Endodermal cell (in vitro differentiated cells): ENCODE measurements around the gene MIEN1. TPM values are rescaled to one million over a fixed set of nuclear protein-coding genes. Genes with fewer than 3 reads are reported as not detected.

ENCODE experiments used
- DNase-seq: peaks from one replicate; pipeline ENCODE4 v3.0.0-alpha.2; 2017
- H3K27ac ChIP-seq: 2 replicates; pipeline ENCODE4 v1.5.1; 2013; ENCODE audit warnings: mild to moderate bottlenecking, low read depth, low read length, moderate library complexity
- H3K27me3 ChIP-seq: 2 replicates; pipeline ENCODE4 v1.6.1; 2013; ENCODE audit warnings: mild to moderate bottlenecking, low read length, moderate library complexity; ENCODE audit not compliant: insufficient read depth, control insufficient read depth, poor library complexity, severe bottlenecking
- H3K36me3 ChIP-seq: 2 replicates; pipeline ENCODE4 v1.7.0; 2013; ENCODE audit warnings: mild to moderate bottlenecking, low read length, moderate library complexity; ENCODE audit not compliant: control insufficient read depth, insufficient read depth
- H3K4me1 ChIP-seq: one replicate; pipeline ENCODE4 v1.7.0; 2013; ENCODE audit warnings: low read length; ENCODE audit not compliant: control insufficient read depth, insufficient read depth
- H3K4me3 ChIP-seq: 2 replicates; pipeline ENCODE4 v1.5.1; 2013; ENCODE audit warnings: mild to moderate bottlenecking, low read length, moderate library complexity
- H3K9ac ChIP-seq: 2 replicates; pipeline ENCODE4 v1.6.1; 2013; ENCODE audit warnings: mild to moderate bottlenecking, low read length, moderate library complexity; ENCODE audit not compliant: poor library complexity, severe bottlenecking; ENCODE audit errors: extremely low read depth
- H3K9me3 ChIP-seq: 2 replicates; pipeline ENCODE4 v1.6.1; 2013; ENCODE audit warnings: mild to moderate bottlenecking, low read length, moderate library complexity; ENCODE audit not compliant: control insufficient read depth
- H3K27ac Mint-ChIP-seq: 2 replicates; pipeline ENCODE4 v1.8.0; 2020; ENCODE audit warnings: mixed read lengths
- H3K27me3 Mint-ChIP-seq: 2 replicates; pipeline ENCODE4 v1.8.0; 2021; ENCODE audit warnings: mild to moderate bottlenecking, mixed read lengths; ENCODE audit not compliant: insufficient read depth
- H3K36me3 Mint-ChIP-seq: 2 replicates; pipeline ENCODE4 v1.8.0; 2020; ENCODE audit warnings: low read depth, mixed read lengths
- H3K4me1 Mint-ChIP-seq: 2 replicates; pipeline ENCODE4 v1.8.0; 2020; ENCODE audit warnings: mixed read lengths
- H3K4me3 Mint-ChIP-seq: 2 replicates; pipeline ENCODE4 v1.8.0; 2020; ENCODE audit warnings: mild to moderate bottlenecking, moderate library complexity, mixed read lengths
- H3K9me3 Mint-ChIP-seq: 2 replicates; pipeline ENCODE4 v1.8.0; 2020; ENCODE audit warnings: mild to moderate bottlenecking, mixed read lengths
- CTCF ChIP-seq: fragments of 200-600 bp; sonication (generic); conservative IDR thresholded peaks from 2 replicates; pipeline ENCODE4 v1.5.0; 2021; ENCODE audit warnings: antibody characterized with exemption, mild to moderate bottlenecking
- WGBS, 2 experiments: methylation state at CpG; one replicate each; pipeline versions ENCODE4 v1.1.5 to v1.1.7; 2013; ENCODE audit warnings: missing lambda C conversion rate in 2 of 2, mixed read lengths in 1 of 2; ENCODE audit not compliant: insufficient coverage in 1 of 2, insufficient read length in 1 of 2; 5-methylcytosine and 5-hydroxymethylcytosine counted together
- total RNA-seq, 2 donors: library from RNA; stranded (reverse); fragmentation: NEBNext Ultra II Directional in 1 of 2; extraction: Animal tissue kit (Norgen Biotek cat#: 25700) in 1 of 2; gene quantifications; 2 replicates in 1 of 2; 3 replicates in 1 of 2; pipeline ENCODE4 v1.2.1, GENCODE V29; 2021

Gene MIEN1
- total RNA-seq, 2 donors from 2014 or later: 42.6 to 57.0 TPM

GRCh38 chr17:39763051-39763820 lies 32.9 kb upstream of the MIEN1 start:
- peaks cover 13% of the 10 kb centered on the region for H3K27me3 Mint-ChIP-seq
- no peak overlapping the region for H3K4me3 ChIP-seq
- H3K36me3 ChIP-seq: no peaks in the 10 kb centered on the region
- DNase-seq: peak; percentile 11
- peaks cover 8% of the 10 kb centered on the region for H3K4me1 Mint-ChIP-seq
- 93% methylated on average over 5 of the region's 5 CpGs for WGBS, 2 experiments
- no peak overlapping the region for H3K4me3 Mint-ChIP-seq
- H3K4me1 ChIP-seq: no peaks in the 10 kb centered on the region
- no peak for TF ChIP-seq CTCF
- no peak overlapping the region for H3K9ac ChIP-seq
- H3K27ac Mint-ChIP-seq: no peak overlapping the region
- H3K9me3 Mint-ChIP-seq: no peaks in the 10 kb centered on the region
- H3K9me3 ChIP-seq: no peaks in the 10 kb centered on the region
- no peak overlapping the region for H3K27ac ChIP-seq
- peaks cover 1% of the 10 kb centered on the region for H3K27me3 ChIP-seq
- no peaks in the 10 kb centered on the region for H3K36me3 Mint-ChIP-seq

GRCh38 chr17:39761861-39762496 lies 31.6 kb upstream of the MIEN1 start:
- Mint-ChIP-seq H3K27me3 (peaks cover 10% of the 10 kb centered on the region), H3K4me3 (no peak overlapping the region), H3K9me3 (no peaks in the 10 kb centered on the region), H3K36me3 (no peaks in the 10 kb centered on the region), H3K27ac (no peak overlapping the region), H3K4me1 (peaks cover 11% of the 10 kb centered on the region)
- Histone ChIP-seq H3K9ac (no peak overlapping the region), H3K9me3 (no peaks in the 10 kb centered on the region), H3K27ac (no peak overlapping the region), H3K27me3 (peaks cover 6% of the 10 kb centered on the region), H3K36me3 (no peaks in the 10 kb centered on the region), H3K4me3 (no peak overlapping the region), H3K4me1 (no peaks in the 10 kb centered on the region)
- WGBS, 2 experiments: 90 to 96% methylated on average over 6 to 10 of the region's 10 CpGs
- TF ChIP-seq CTCF: no peak
- peak; percentile 43 for DNase-seq

- DNase-seq: peak; percentile 32
- Mint-ChIP-seq H3K4me3 (no peak overlapping the region), H3K36me3 (no peaks in the 10 kb centered on the region), H3K9me3 (no peaks in the 10 kb centered on the region), H3K4me1 (peaks cover 24% of the 10 kb centered on the region), H3K27ac (no peak overlapping the region), H3K27me3 (no peaks in the 10 kb centered on the region)
- H3K9me3 ChIP-seq: no peaks in the 10 kb centered on the region
- 98% methylated on average over 5 of the region's 5 CpGs for WGBS, 2 experiments
- no peaks in the 10 kb centered on the region for H3K36me3 ChIP-seq
- H3K27me3 ChIP-seq: peaks cover 6% of the 10 kb centered on the region
- peaks cover 3% of the 10 kb centered on the region for H3K4me1 ChIP-seq
- no peak for TF ChIP-seq CTCF
- H3K9ac ChIP-seq: no peak overlapping the region
- H3K4me3 ChIP-seq: no peak overlapping the region
- no peak overlapping the region for H3K27ac ChIP-seq
Measured at GRCh38 chr17:39759204-39759603, 28.9 kb upstream of the MIEN1 start.
